BJ (cell line): Measurements from ENCODE around the gene SHROOM3. TPM values are rescaled to one million over a fixed set of nuclear protein-coding genes. Genes with fewer than 3 reads are reported as not detected.

Experiments
- CTCF ChIA-PET: fragments of 350-600 bp; formaldehyde crosslinking; extraction: SDS; loops from one replicate; lab custom pipeline; 2021; ENCODE audit warnings: antibody characterized with exemption, inconsistent platforms; lab: Yijun Ruan, JAX
- POLR2A ChIA-PET: fragments of 300-600 bp; sonication (Branson Sonifier 250); formaldehyde crosslinking; extraction: SDS; loops from one replicate; lab custom pipeline; 2021; ENCODE audit warnings: antibody characterized with exemption; lab: Charles Lee
- DNase-seq: peaks from one replicate; pipeline ENCODE4 v3.0.0-alpha.2; 2011; ENCODE audit warnings: low read depth
- H3K27me3 ChIP-seq: 2 replicates; pipeline ENCODE4 v1.6.0; 2011; ENCODE audit warnings: low read length; ENCODE audit not compliant: control insufficient read depth, insufficient read depth
- H3K36me3 ChIP-seq: 2 replicates; pipeline ENCODE4 v1.5.1; 2011; ENCODE audit warnings: low read length; ENCODE audit not compliant: control insufficient read depth, insufficient read depth
- H3K4me3 ChIP-seq: 2 replicates; pipeline ENCODE4 v1.5.1; 2011; ENCODE audit warnings: low read depth, mild to moderate bottlenecking, control low read depth, low read length
- CTCF ChIP-seq: IDR thresholded peaks from 2 replicates; pipeline ENCODE4 v1.5.1; 2011; ENCODE audit warnings: low read depth, mild to moderate bottlenecking, control low read depth, inconsistent platforms, low read length, moderate library complexity; ENCODE audit not compliant: insufficient read depth
- polyA plus RNA-seq: library from polyadenylated mRNA; depleted of rRNA; stranded (reverse); fragments of >200 nt; gene quantifications from 2 replicates; pipeline ENCODE4 v1.2.3, GENCODE V29; 2011

SHROOM3 gene
- polyA plus RNA-seq, 1 experiment = 46.1 TPM

GRCh38 chr4:76624931-76625715, 190.1 kb downstream of the SHROOM3 start:
- Histone ChIP-seq H3K4me3 (no peak overlapping the region), H3K36me3 (no peaks in the 10 kb centered on the region), H3K27me3 (no peaks in the 10 kb centered on the region)
- no peak for TF ChIP-seq CTCF
- CTCF ChIA-PET = interaction anchor here (1.2 to 1.5 kb wide), 2 partner anchors 11 to 113 kb away, joined by 3 read pairs; no protein-coding TSS in a partner anchor
- no peak for DNase-seq
- POLR2A ChIA-PET = interaction anchor here (0.7 to 1.4 kb wide), 2 partner anchors 36 to 113 kb away, joined by 3 read pairs; no protein-coding TSS in a partner anchor

GRCh38 chr4:76626686-76627465, 191.8 kb downstream of the SHROOM3 start:
- CTCF ChIA-PET = interaction anchor here (0.6 to 1.3 kb wide), 3 partner anchors 29 to 125 kb away, joined by 3 to 4 read pairs (median 3); no protein-coding TSS in a partner anchor

GRCh38 chr4:76628251-76628650, 193.2 kb downstream of the SHROOM3 start:
- POLR2A ChIA-PET = no interaction called here
- Histone ChIP-seq H3K4me3 (no peak overlapping the region), H3K36me3 (no peaks in the 10 kb centered on the region), H3K27me3 (no peaks in the 10 kb centered on the region)
- CTCF ChIA-PET = interaction anchor here (0.5 kb wide), 1 partner anchor 120 kb away, joined by 5 read pairs; no protein-coding TSS in a partner anchor
- no peak for DNase-seq
- no peak for TF ChIP-seq CTCF

More at GRCh38 chr4:76626686-76627465, 191.8 kb downstream of the SHROOM3 start:
- POLR2A ChIA-PET = no interaction called here
- H3K36me3 ChIP-seq = no peaks in the 10 kb centered on the region
- TF ChIP-seq CTCF = no peak
- no peaks in the 10 kb centered on the region for H3K27me3 ChIP-seq
- DNase-seq = no peak
- H3K4me3 ChIP-seq = no peak overlapping the region

- Histone ChIP-seq H3K36me3 (no peaks in the 10 kb centered on the region), H3K27me3 (no peaks in the 10 kb centered on the region), H3K4me3 (no peak overlapping the region)
- CTCF ChIA-PET = no interaction called here
- TF ChIP-seq CTCF = no peak
- POLR2A ChIA-PET = interaction anchor here (0.7 kb wide), 1 partner anchor 23 kb away, joined by 3 read pairs; no protein-coding TSS in a partner anchor
- DNase-seq = no peak
These were observed 195.7 kb downstream of the SHROOM3 start for GRCh38 chr4:76630741-76631140.

GRCh38 chr4:76634220-76634619, 199.2 kb downstream of the SHROOM3 start:
- no peaks in the 10 kb centered on the region for H3K36me3 ChIP-seq
- CTCF ChIA-PET = interaction anchor here (0.9 to 1.6 kb wide), 3 partner anchors 19 to 124 kb away, joined by 3 to 4 read pairs (median 3); no protein-coding TSS in a partner anchor
- no peak for TF ChIP-seq CTCF
- H3K27me3 ChIP-seq = no peaks in the 10 kb centered on the region
- no peak overlapping the region for H3K4me3 ChIP-seq
- POLR2A ChIA-PET = no interaction called here
- DNase-seq = peak; percentile 62
